Activated effector memory CD4-positive, alpha-beta T cell treated with anti-CD3 and anti-CD28 coated beads, Interleukin-2, amount 50 U/mL, for 16 hours (primary cell): Measurements from ENCODE around the gene HMCN2.

Experiments used
- DNase-seq: peaks from one replicate; pipeline ENCODE4 v3.0.0-alpha.2; 2020

HMCN2 gene

DNA sequence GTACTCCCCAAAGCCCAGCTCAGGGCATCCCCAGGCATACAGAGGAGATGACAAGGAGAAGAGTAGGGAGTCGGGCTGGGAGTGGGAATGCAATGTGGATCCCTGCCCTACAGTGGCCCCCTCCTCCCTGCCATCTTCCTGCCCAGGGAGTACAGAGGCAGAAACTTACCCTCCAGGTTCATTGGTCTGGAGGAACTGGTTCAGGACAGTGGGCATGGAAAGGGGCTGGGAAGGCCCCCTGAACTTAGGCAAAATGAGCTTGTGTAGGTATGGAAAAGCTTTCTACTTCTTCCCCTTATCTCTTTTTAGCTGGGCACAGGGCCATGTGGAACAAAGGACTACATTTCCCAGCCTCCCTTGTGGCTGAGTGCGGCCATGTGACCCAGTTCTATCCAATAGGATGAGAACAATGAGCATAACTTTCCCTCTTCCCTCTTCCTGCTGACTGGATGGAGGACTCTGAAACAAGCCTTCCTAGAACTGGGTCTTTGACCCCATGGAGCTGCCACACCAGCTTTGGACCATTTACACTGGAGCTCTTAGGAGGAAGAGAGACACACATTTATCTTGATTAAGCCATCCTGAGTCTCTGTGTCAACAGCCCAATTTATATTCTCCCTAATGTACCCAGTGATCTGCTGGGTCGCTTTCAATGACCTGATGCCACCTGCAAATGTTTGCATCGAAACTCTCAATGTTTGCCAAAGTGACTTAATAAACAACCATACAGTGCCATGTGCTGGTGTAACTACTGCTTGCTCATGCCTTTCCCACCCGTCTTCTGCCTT is 25.0 kb upstream of the HMCN2 start:
- DNase-seq, result peak; percentile 72

DNA sequence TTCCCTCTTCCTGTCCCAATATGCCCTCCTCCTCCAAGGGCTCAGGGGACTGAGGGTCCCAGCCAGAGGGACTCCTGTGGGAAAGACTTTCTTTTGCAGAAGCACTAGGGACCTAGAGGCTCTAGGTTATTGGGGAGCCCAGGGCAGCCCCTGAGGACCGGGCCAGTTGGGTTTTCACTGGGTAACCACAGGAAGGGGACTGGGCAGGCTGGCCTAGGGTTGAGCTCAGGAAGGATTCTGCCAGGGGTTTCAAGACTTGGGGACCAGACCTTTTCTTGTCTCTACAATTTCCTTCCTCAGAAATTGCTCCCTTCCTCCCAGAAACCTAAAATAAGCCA is 24.4 kb upstream of the HMCN2 start:
- DNase-seq, result no peak

DNA sequence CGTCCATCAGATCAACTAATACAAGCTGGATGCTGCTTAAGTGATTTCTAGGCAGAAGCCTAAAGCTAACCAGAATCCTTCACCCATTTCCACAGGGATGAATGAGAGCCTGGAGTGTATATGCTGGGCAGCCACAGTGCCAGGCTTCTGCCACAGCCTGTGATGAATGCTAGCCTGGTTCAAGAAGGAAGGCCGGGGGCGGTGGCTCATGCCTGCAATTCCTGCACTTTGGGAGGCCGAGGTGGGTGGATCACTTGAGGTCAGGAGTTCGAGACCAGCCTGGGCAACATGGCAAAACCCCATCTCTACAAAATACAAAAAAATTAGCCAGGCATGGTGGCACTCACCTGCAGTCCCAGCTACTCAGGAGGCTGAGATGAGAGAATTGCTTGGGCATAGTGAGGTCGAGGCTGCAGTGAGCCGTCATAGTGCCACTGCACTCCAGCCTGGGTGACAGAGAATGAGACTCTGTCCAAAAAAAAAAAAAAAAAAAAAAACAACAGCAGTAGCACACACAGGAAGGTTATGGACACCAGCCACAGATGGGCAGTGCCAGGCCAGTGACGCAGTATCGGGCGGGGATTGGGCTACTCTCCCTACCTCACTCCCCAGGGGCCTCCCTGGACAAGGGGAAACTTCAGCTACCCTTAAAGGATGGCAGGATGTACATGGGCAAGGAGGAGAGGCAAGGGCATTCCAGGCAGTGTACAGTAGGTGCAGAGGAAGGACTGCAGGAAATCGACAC is 23.1 kb upstream of the HMCN2 start:
- no peak for DNase-seq

DNA sequence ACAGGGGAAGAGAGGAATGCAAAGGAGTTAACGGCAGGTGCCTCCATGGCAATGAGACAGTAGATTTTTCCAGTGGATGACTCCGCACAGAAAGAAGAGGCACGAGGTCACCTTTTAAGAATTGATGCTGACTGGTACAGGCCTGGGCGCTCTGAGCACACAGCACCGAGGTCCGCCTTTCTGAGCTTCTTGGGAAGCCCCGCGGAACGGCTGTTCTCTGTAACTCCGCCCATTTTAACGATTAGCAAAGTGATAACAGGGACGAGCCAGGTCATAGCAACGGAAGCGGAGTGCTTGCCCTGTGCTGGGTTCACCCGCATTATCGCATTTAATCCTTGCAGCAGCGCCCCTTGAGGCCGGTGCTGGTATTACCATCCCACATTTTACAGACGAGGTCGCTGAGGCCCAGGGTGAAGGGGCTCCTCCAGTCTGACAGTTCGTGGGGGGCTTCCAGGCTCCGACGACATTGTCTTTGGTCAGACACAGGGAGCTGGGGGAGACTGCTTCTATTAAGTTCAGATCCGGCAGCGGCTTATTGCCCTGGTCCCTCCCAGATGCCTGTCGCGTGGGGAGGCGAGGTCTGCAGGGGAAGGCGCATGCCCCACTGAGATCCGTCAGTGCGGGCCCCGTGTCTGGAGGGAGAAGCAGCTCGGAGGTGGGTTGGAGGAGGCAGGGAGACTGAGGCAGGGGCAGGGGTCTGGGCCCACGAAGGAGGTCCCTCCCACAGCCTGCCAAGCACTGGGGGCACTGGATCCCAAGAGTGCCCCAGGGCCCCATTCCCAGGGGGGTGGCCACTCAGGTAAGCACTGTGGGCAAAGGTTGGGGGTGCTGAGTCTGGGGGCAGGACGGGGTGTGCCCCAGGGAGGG is 22.3 kb upstream of the HMCN2 start:
- DNase-seq, result peak; percentile 95

DNA sequence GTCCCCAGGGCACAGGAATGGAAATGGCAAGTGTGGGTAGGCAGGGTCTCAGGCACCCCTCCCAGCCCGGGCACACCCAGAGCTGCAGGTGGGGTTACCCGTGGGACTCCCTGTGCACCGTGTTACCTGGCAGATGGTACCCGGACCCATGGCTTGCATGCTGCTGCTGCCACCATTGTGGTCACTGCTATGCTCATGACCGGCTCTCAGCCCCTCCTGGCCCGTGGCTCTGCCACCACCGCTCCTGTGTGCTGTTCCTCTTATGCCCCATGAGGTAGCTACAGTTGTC is 21.7 kb upstream of the HMCN2 start:
- DNase-seq, result no peak

DNA sequence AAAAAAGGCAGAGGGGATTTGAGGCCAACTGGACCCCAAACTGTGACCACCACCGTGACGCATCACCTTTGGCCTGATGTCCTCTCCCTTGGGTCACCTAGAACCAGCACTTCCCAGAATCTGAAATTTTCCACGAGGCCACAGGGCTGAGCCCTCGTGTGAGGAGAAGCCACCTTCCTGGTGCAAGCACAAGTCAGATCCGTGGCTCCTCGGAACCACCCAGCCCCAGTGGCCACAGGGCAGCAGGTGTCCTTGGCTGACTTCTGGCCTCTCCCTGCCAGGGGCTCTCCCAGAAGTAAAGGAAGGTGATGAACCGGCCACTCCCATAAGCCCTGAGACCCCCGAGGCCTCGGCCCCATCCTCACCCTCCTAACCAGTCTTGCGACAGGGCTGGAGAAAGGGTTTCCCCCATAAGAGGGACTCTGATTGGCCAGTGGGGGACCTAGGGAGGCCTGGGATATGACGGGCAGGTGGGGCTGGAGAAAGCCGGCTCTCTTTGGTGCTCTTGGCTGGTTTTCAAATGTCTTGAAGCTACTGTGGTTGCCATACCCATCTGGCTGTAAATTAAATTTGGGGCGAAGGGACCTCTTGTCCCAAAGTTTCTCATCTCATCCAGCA is 20.9 kb upstream of the HMCN2 start:
- DNase-seq, result no peak

DNA sequence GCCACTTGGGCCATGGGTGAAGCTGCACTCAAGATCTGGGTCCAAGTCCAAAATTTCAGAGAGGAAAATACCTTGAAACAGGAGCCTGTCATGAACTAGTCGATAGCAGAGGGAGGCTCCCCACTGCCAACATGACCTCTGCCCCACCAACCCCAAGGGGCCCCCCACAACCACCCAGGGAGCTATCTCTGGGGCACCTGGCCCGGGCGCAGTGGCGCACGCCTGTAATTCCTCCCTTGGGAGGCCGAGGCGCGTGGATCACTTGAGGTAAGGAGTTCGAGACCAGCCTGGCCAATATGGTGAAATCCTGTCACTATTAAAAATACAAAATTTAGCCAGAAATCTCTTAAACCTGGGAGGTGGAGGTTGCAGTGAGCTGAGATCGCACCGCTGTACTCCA is 20.1 kb upstream of the HMCN2 start:
- DNase-seq, result peak; percentile 39

DNA sequence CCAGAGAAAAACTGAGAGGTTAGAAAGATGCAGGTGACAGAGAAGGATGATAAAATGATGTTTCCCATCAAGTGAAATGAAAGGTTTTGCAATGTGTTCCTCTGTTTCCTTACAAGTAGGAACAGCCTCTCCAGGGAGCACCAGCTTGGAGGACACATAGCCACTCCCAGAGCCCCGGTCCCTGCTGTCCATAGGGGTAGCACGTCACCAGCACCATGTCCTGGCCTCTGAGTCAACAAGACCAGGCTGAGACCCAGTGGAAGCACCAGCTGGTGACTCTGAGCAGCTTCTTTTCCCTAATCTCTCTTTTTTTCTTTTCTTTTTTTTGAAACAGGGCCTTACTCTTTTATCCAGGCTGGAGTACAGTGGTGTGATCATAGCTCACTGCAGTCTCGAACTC is 19.4 kb upstream of the HMCN2 start:
- peak; percentile 50 for DNase-seq

DNA sequence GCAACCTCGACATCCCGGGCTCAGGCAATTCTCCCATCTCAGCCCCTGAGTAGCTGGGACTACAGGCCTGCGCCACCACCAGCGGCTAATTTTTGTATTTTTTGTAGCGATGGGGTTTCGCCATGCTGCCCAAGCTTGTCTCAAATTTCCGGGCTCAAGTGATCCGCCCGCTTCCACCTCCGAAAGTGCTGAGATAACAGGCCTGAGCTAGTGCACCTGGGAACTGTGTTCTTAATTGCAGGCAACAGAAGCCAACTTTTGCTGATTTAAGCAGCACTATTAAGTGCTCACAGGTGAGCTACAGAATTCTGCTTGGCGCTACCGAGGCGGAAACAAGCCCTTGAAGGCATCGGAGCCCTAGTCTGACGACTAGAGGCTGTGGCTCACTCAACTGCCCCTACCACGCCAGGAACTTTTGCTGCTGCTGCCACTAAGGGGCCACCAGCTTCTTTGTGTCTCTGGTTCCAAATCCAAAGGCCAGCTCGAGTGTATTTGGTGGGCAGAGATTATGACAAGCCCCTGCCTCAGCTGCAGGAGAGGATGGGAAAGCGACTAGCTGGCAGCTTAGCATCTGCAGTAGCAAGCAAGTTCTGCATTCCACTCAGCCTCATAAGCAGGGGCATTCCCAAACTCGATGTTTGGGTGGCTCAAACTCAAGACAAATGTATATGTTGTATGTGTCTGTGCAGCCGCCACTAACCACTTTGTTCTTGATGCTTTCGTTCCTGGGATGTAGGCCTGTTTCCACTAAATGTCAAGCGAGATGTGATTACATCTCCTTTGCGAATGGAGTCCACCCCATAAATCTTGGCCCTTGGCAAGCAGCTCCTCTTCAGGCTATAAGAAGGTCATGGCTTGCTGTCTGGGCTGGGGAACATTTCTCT is 10.6 kb upstream of the HMCN2 start:
- peak; percentile 56 for DNase-seq

DNA sequence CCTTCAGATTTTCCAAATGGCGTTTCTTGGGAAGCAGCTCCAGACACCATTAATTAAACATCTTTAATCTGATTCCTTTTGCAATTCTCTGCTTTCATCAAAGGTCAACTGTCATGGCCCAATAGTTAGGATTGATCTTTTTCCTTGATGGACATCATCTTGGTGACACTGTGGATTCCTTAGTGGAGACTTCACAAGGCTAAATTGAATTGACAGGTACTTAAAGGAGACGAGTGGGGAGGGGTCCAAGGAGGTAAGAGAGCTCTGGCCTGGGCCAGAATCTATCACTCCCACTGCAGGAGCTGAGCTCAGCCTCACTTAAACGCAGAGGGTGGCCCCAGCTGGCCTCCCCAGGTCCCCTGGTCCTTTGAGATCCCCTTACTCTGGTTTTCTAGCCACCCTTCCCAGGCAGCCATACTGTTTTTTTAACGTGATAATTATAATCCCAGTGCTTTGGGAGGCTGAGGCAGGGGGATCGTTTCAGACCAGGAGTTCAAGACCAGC is 9.9 kb upstream of the HMCN2 start:
- DNase-seq, result no peak

DNA sequence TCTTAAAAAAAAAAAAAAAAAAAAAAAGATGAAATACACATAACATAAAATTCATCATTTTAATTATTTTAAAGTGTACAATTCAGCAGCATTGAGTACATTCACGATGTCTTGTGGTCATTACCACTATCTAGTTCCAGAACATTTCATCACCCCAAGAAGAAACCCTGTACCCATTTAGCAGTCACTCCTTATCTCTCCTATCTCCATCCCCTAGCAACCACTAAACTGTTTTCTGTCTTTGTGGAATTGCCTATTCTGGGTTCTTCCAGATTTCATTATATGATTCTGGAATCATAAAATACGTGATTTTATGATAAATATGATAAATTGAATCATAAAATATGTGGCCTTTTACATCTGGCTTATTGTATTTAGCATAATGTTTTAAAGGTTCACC is 8.9 kb upstream of the HMCN2 start:
- no peak for DNase-seq

DNA sequence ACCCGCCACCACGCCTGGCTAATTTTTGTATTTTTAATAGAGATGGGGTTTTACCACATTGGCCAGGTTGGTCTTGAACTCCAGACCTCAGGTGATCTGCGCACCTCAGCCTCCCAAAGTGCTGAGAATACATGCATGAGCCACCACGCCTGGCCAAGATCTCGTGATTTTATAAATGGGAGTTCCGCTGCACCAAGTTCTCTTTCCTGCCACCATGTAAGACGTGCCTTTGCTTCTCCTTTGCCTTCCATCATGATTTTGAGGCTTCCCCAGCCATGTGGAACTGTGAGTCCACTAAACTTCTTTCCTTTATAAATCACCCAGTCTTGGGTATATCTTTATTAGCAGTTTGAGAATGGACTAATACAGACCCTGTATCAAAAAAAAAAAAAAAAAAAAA is 7.4 kb upstream of the HMCN2 start:
- DNase-seq, result peak; percentile 9

DNA sequence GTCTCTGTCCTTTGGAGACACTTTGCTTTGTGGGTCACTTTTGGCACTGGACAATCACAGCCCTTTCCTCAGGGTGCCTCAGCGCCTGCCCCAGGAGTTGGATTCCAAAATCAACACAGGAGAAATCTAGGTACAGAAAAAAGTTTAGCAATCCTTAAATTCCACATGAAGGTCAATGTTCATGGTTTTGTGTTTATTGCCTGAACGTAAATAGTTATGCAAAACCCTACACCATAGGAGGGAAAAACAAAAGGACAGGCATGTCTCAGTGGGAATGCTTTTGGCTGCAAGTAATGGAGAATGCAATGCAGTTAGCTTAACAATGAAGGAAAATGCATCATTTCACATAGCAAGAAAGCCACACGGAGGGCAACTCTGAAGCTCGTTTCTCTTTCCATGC is 6.5 kb upstream of the HMCN2 start:
- DNase-seq, result no peak

DNA sequence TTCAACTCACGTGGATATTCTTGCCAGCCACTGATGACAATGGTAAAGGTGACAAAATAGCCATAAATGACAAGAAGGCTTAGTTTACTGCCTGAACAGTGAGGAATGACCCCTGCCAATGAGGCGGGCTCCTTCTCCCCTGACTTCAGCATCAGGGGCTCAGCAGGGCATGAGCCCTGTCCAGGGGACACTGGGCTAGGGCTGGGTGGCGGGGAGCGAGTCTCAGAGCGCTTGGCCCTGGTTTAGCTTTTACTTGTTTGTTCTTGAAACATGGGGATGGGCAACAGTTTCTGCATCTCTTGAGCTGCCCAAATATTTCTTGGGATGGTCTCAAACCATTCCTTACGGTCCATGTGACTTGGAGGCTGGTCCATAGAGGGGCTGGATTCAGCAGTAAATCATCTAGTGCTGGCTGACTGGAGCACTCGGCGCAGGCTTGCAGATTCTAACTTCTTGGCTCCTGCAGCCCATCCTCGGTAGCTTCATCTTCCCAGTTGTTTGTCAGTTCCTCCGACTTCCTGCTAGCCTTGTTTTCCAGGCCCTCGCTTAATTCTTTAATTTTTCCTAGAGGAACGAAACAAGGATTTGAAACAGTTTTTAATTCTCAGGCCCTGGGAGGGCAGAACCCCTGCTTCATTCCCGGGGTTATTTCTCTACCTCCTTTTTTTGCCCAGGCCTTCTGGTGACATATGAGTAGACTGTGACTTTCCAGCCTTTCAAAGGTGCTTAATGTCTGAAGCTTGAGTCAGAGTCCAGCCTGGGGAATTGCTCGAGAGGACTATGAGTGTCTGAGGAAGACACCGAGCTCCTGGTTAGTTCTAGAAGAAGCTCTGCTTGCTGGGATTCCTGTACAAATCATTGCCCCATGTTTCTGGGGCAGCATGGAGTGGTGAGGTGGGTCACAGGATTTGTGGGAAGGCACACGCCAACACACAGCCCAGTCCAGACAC is 4.5 kb upstream of the HMCN2 start:
- DNase-seq, result no peak

DNA sequence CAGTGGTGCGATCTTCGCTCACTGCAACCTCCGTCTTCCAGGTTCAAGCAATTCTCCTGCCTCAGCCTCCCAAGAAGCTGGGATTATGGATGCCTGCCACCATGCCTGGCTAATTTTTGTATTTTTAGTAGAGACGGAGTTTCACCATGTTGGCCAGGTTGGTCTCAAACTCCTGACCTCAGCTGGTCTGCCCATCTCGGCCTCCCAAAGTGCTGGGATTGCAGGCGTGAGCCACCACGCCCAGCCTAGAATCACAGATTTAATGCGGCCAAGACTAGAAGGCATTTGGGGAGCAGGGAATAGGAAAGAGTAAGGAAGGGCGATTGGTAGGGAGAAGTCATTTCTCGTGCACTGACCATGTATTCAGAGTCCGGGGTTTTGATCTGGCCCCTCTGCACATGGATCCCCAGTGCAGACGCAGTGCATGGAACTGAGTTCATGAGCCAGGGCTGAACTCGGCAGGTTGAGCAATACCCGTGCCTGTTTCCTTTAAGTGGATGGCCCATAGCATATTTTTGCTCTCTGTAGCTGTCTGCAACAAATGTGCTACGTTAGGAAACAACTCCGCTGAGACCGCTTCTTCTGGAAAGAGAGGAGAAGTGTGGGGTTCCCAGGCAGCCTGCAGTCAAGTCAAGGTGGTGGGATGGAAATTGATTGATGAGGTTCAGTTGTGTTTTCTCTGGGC is 3.4 kb upstream of the HMCN2 start:
- no peak for DNase-seq

DNA sequence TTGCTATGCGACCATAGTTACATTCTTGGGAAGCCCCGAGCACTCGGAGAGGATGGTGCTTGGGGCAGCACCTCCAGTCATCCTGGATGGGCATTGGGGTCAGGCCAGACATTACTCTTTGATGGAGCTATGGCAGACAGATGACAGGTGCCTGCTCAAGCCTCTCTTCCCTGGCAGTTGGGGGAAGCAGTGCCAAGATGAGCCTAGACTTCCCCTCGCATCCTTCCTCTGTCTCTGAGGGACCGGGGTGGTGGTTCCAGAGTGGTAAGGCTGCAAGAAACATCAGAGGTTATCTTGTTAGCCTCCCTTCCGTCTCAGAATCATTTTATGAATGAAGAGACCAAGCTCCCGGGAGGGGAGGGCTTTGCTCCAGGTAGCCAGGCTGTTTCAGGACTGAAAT is 2.8 kb upstream of the HMCN2 start:
- DNase-seq, result no peak

DNA sequence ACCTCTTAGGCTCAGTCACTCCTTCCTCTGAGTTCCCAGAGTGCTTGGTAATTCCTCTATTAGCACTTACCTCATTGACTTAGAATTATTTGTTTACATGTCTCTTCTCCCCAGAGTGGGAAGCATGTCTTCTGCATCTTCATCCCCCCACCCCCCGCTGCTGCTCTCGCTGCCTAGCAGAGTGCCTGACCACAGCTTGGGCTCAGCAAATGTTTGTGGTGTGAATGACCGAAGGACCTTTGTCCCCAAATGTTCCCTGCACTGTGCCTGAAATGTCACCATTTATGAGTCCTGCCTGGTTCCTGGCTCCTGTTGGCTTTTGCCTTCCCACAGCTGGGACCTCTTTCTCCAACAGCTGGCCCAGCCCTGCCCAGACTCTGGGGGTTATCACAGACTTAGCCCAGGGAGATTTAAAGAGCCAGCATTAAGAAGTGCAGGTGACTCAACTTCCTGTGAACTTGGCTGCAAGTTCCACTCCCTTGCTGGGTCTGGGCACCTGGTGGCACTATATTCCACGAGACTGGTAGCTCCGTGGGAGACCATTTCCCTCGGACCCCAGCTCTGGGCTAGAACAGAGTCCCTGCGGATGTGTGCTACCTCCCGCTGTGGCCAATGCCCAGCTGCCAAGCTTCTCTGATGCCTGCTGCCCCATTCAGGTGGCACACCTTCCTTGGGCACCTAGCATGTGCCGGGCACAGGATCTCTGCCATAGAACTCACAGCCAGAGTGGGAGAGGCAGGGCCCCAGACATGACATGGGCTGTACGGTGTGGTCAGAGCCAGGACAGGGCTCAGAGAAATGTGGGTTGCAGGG is 1.8 kb upstream of the HMCN2 start:
- DNase-seq, result no peak

DNA sequence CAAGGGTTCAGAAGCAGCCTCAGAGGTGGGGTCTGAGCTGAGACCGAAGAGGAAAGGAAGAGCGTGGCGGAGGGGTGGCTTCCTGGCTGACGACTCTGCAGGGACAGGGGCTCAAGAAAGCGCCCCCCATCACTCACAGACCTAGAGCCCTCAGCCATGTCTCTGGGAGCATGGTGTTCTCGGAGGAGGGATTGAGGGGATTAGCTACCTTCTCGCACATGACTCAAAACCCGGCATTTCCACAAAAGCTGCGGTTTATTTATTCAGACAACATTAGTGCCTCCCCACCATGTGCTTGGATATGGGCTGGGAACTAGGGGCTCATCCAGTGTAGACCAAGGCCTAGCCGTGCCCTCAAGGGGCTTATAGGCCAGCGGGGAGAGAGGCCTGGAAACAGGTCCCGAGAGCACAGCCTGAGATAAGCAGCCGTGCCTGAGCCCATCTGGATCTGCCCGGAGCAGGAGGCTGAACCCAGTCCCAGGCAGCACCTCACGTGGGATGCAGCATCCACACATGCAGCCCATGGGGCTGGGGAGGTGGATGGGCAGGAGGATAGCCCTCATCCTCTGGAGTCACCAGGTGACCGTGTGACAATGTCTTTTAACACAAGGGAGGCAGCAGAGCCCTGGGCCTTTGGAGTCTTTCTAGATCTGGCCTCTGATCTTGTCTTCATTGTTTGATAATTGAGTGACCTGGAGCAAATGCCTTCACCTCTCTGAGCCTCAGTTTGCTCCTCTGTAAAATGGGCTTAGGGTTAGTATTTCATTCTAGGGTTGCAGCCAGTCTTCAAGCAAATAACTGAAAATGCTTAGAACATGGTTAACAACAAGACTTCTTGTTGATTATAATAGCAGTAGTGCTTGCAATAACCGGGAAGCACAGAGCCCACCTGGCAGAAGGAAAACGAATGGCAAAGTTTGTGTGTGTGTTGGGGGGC is 878 bp upstream of the HMCN2 start:
- no peak for DNase-seq
